DND-41 (cell line): ENCODE results near the gene AHRR.
A peak's percentile ranks its signal among the peaks of the same experiment; 100 is the strongest.

Source experiments
- ATAC-seq: fragments of 200-7000 bp; cut with Tn5 transposase; 3 replicates; pipeline ENCODE4 v1.9.1; 2021; ENCODE audit warnings: low read depth; ENCODE audit not compliant: insufficient read depth
- DNase-seq: peaks from one replicate; pipeline ENCODE4 v3.0.0-alpha.2; 2020
- H2AFZ ChIP-seq: 2 replicates; pipeline ENCODE4 v1.6.0; 2012; ENCODE audit warnings: low read depth, low read length
- H3K27ac ChIP-seq: 2 replicates; pipeline ENCODE4 v1.5.1; 2012; ENCODE audit warnings: low read length, inconsistent platforms
- H3K27me3 ChIP-seq: fragments of 200-600 bp; sonication (generic); 2 replicates; pipeline ENCODE4 v1.6.0; 2012; ENCODE audit warnings: low read length, mild to moderate bottlenecking, inconsistent platforms; ENCODE audit not compliant: insufficient read depth, poor library complexity
- H3K36me3 ChIP-seq: 2 replicates; pipeline ENCODE4 v1.5.1; 2012; ENCODE audit warnings: low read length, inconsistent platforms; ENCODE audit not compliant: insufficient read depth
- H3K4me1 ChIP-seq: 2 replicates; pipeline ENCODE4 v1.5.1; 2012; ENCODE audit warnings: mild to moderate bottlenecking, low read length; ENCODE audit not compliant: insufficient read depth
- H3K4me2 ChIP-seq: 2 replicates; pipeline ENCODE4 v1.6.0; 2012; ENCODE audit warnings: mild to moderate bottlenecking, moderate library complexity, low read length, inconsistent platforms; ENCODE audit not compliant: insufficient read depth
- H3K4me3 ChIP-seq, 2 experiments: fragments of 200-600 bp in 1 of 2; shearing (Covaris generic) in 1 of 2; 2 replicates each; pipeline ENCODE4 v1.5.1; 2012 to 2016; ENCODE audit warnings: inconsistent platforms in 2 of 2, low read length in 2 of 2, mild to moderate bottlenecking in 2 of 2, low read depth in 1 of 2, moderate library complexity in 1 of 2
- H3K79me2 ChIP-seq: 2 replicates; pipeline ENCODE4 v1.6.0; 2012; ENCODE audit warnings: low read length, inconsistent platforms; ENCODE audit not compliant: insufficient read depth
- H3K9ac ChIP-seq: 2 replicates; pipeline ENCODE4 v1.6.0; 2012; ENCODE audit warnings: low read depth, mild to moderate bottlenecking, inconsistent platforms, low read length, moderate library complexity
- H3K9me3 ChIP-seq: 2 replicates; pipeline ENCODE4 v1.5.1; 2012; ENCODE audit warnings: low read length, moderate library complexity, mild to moderate bottlenecking, inconsistent platforms; ENCODE audit not compliant: insufficient read depth, severe bottlenecking
- H4K20me1 ChIP-seq: 2 replicates; pipeline ENCODE4 v1.6.0; 2012; ENCODE audit warnings: low read length; ENCODE audit not compliant: insufficient read depth
- EZH2 ChIP-seq: IDR thresholded peaks from 3 replicates; pipeline ENCODE4 v1.6.1; 2012; ENCODE audit warnings: borderline replicate concordance, low read depth, mild to moderate bottlenecking, moderate library complexity, low read length, inconsistent platforms; ENCODE audit not compliant: severe bottlenecking
- TF ChIP-seq, protein P1 (sequence below): IDR thresholded peaks from 2 replicates; pipeline ENCODE4 v1.5.1; 2012; ENCODE audit warnings: borderline replicate concordance, low read length, moderate library complexity, mild to moderate bottlenecking; ENCODE audit not compliant: poor library complexity, severe bottlenecking; ENCODE audit errors: extremely low read depth

The AHRR gene

GRCh38 chr5:350355-350754 lies 28.8 kb downstream of the AHRR start:
- Histone ChIP-seq H3K4me3 (no peak overlapping the region), H3K27ac (no peak overlapping the region), H3K9me3 (no peaks in the 10 kb centered on the region), H3K27me3 (no peaks in the 10 kb centered on the region), H3K36me3 (no peaks in the 10 kb centered on the region), H2AFZ (no peak overlapping the region), H3K4me1 (no peaks in the 10 kb centered on the region), H3K79me2 (no peaks in the 10 kb centered on the region), H4K20me1 (no peaks in the 10 kb centered on the region), H3K9ac (no peak overlapping the region), H3K4me2 (no peak overlapping the region)
- no peak for ATAC-seq
- no peak for DNase-seq
- no peak for TF ChIP-seq EZH2
- TF ChIP-seq, protein P1, sequence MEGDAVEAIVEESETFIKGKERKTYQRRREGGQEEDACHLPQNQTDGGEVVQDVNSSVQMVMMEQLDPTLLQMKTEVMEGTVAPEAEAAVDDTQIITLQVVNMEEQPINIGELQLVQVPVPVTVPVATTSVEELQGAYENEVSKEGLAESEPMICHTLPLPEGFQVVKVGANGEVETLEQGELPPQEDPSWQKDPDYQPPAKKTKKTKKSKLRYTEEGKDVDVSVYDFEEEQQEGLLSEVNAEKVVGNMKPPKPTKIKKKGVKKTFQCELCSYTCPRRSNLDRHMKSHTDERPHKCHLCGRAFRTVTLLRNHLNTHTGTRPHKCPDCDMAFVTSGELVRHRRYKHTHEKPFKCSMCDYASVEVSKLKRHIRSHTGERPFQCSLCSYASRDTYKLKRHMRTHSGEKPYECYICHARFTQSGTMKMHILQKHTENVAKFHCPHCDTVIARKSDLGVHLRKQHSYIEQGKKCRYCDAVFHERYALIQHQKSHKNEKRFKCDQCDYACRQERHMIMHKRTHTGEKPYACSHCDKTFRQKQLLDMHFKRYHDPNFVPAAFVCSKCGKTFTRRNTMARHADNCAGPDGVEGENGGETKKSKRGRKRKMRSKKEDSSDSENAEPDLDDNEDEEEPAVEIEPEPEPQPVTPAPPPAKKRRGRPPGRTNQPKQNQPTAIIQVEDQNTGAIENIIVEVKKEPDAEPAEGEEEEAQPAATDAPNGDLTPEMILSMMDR: peak; percentile 11

GRCh38 chr5:351084-351920 lies 29.8 kb downstream of the AHRR start:
- H3K9ac ChIP-seq: no peak overlapping the region
- no peaks in the 10 kb centered on the region for H3K4me1 ChIP-seq
- no peaks in the 10 kb centered on the region for H3K79me2 ChIP-seq
- no peaks in the 10 kb centered on the region for H4K20me1 ChIP-seq
- TF ChIP-seq, protein P1: no peak
- TF ChIP-seq EZH2: no peak
- H3K4me3 ChIP-seq: no peak overlapping the region
- no peak for DNase-seq
- H3K36me3 ChIP-seq: no peaks in the 10 kb centered on the region
- H3K9me3 ChIP-seq: no peaks in the 10 kb centered on the region
- no peak for ATAC-seq
- no peak overlapping the region for H3K4me2 ChIP-seq
- no peaks in the 10 kb centered on the region for H3K27me3 ChIP-seq
- no peak overlapping the region for H2AFZ ChIP-seq
- no peak overlapping the region for H3K27ac ChIP-seq

DNA sequence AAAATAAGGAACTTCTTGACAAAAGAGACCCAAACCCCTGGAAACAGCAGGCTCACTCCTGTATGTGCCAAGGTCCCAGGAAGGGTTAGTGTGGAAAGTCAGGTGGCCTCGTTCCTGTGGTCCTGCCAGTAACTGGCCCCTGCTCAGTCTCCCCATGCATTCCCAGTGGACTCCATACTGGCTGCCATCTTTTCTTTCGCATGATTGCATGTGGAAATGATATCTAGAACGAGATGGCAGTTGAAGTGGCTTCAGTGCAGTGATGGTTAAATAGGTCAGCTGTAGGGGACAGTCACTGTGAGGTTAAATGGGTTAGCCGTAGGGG lies 30.4 kb downstream of the AHRR start:
- no peaks in the 10 kb centered on the region for H4K20me1 ChIP-seq
- ATAC-seq (no peak), DNase-seq (no peak)
- H3K4me3 ChIP-seq: no peak overlapping the region
- TF ChIP-seq EZH2: no peak
- no peak overlapping the region for H3K27ac ChIP-seq
- no peaks in the 10 kb centered on the region for H3K4me1 ChIP-seq
- H3K36me3 ChIP-seq: no peaks in the 10 kb centered on the region
- H2AFZ ChIP-seq: no peak overlapping the region
- no peaks in the 10 kb centered on the region for H3K79me2 ChIP-seq
- no peaks in the 10 kb centered on the region for H3K9me3 ChIP-seq
- H3K9ac ChIP-seq: no peak overlapping the region
- H3K27me3 ChIP-seq: no peaks in the 10 kb centered on the region
- H3K4me2 ChIP-seq: no peak overlapping the region

- no peaks in the 10 kb centered on the region for H3K79me2 ChIP-seq
- no peak overlapping the region for H3K4me3 ChIP-seq
- DNase-seq: no peak
- H3K9me3 ChIP-seq: no peaks in the 10 kb centered on the region
- TF ChIP-seq, protein P1: no peak
- TF ChIP-seq EZH2: no peak
- no peaks in the 10 kb centered on the region for H3K4me1 ChIP-seq
- H3K9ac ChIP-seq: no peak overlapping the region
- H3K27ac ChIP-seq: no peak overlapping the region
- H3K36me3 ChIP-seq: no peaks in the 10 kb centered on the region
- ATAC-seq: peak; percentile 42
- H2AFZ ChIP-seq: no peak overlapping the region
- H3K27me3 ChIP-seq: no peaks in the 10 kb centered on the region
- H3K4me2 ChIP-seq: no peak overlapping the region
- no peaks in the 10 kb centered on the region for H4K20me1 ChIP-seq
These were observed 31.4 kb downstream of the AHRR start for GRCh38 chr5:352639-353611.
